HG02973 (cell line): ENCODE data around the gene THBD.

Source experiments
- ATAC-seq: cut with Tn5 transposase; IDR thresholded peaks from one replicate; pipeline ENCODE4 v1.9.1; 2021; ENCODE audit warnings: moderate library complexity; ENCODE audit not compliant: unreplicated experiment

The THBD gene, protein sequence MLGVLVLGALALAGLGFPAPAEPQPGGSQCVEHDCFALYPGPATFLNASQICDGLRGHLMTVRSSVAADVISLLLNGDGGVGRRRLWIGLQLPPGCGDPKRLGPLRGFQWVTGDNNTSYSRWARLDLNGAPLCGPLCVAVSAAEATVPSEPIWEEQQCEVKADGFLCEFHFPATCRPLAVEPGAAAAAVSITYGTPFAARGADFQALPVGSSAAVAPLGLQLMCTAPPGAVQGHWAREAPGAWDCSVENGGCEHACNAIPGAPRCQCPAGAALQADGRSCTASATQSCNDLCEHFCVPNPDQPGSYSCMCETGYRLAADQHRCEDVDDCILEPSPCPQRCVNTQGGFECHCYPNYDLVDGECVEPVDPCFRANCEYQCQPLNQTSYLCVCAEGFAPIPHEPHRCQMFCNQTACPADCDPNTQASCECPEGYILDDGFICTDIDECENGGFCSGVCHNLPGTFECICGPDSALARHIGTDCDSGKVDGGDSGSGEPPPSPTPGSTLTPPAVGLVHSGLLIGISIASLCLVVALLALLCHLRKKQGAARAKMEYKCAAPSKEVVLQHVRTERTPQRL

DNA sequence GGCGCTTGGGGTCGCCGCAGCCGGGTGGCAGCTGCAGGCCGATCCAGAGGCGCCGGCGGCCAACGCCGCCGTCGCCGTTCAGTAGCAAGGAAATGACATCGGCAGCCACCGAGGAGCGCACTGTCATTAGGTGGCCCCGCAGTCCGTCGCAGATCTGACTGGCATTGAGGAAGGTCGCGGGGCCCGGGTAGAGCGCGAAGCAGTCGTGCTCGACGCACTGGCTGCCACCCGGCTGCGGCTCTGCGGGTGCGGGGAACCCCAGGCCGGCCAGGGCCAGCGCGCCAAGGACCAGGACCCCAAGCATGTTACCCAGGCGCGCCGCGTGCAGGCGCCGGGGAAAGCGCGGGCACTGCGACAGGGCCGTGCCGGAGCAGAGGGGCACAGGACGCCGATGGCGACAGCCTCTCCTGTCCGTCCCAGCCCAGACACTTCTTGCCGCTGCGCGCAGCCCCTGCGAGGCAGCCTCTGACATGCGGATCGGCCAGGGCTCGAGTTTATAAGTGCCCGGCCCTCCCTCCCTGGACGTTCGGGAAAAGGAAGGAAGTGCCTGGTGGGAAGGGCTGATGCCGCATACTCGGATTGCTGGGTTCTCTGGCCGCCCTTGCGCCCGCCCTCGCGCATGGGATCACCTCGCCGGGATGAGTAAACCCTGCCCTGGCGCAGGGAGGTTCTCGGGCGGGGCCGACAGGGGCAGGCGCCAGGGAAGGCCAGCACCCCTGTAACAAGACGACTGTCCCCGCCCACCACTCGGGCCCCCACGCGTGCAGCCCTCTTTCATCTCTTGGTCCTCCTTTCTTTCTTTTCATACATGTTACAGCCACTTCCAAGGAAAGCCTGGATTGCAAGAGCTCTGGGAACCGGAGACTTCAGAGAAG lies at the start of gene THBD:
Gene THBD (minus strand): TSS at position 472 of the 875 bp plus-strand sequence. CDS start 168 bp downstream, at position 304.
- no peak for ATAC-seq

DNA sequence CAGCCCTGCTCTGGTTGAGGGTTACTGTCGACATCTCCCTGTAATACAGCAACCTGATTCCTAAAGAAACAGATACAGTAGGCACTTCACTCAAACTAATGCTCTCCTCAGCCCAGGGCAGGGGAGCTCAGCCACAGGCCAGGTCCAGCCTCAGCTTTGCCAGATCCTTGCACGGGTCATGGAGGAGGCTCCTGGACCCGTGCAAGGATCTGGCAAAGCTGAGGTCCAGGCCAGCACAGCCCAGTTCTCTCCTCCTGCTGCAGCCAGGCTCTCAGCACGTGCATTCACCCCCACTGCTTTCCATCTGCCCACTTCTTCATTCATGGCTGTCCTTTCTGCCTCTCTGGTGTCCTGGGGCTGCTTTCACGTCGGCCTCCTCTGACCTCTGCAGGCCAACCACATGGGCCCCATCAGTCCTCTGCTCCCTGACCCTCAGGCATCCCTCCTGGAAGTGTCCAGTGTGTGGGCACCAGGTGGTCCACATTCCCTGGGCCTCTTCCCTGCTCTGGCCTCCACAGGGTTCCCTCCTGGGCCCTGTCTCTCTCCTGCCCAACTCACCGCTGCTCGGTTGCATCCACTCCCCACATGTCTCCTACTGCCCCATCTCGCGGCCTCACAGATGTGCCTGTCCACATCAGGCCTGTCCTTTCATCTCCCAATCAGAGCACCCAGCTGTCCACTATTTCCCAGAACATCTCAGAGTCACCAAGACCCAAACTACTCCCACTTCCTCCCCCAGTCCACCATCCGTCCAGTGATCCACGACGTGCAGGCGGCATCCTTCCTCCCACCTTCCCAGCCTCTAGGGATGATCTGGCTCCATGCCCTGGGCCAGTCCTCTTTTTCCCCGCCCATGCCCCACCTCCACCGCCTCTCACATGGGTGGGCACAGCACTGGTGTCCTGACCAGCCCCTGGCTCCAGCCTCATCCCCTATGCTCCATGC lies 48.4 kb upstream of the THBD start:
- no peak for ATAC-seq

DNA sequence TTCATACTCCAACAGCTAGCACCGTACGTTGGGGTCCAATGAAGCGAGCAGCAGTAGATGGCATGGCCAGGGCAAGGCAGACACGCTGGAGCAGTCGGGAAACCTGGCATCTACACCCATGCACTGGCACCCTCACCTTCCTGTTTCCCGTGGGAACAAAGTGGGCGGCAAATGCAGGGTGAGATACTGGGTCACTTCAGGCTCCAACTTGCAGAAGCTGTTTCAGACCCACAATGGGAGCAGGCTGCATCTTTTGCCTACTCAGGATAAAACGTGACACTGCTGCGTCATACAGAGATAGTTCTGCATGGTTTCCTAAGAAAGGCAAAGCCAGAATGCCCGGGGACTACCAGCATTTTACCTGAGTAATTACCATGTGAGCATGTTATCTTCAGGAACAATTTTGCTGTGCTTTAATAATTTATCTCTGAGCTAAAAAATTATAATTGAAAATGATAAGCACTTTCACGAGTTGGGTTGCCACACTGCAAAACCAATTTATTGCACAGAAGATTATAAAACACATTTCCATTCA lies 47.6 kb upstream of the THBD start:
- ATAC-seq, result no peak

DNA sequence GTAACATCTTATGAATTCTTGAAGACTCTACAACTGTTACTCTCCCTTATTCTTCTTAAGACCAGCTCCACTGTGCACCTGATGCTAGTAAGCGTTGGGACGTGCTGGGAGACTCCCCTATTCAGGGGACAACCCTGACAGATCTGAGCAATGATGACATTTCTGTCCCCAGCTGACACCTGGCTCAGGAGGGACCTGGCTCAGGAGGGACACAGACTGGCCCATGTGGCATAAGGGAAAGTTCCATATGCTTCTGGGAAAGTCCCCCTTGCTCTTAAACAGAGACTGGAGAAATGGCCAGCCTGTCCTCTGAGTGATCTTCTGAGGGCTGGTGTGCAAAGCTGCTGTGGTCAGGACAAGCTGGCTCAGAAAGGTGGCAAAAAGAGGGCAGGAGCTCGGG lies 46.6 kb upstream of the THBD start:
- ATAC-seq, result no peak

DNA sequence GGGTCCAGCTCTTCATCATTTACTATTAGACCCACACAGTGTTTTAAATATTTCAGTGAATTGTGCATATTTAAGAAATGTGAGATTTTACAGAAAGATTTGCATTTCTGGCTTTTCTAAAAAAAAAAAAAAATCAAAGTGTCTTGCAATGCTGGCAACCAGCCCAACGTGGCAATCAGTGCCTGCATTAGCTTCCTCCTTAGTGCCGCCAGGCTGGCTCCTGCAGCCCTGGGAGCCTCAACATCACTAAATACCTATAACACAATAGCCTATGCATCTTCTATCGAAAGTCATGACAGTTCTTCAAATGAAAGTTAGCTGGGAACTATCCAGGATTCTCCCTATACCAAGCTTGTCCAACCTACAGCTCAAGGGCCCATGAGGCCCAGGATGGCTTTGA lies 46.0 kb upstream of the THBD start:
- ATAC-seq, result no peak

DNA sequence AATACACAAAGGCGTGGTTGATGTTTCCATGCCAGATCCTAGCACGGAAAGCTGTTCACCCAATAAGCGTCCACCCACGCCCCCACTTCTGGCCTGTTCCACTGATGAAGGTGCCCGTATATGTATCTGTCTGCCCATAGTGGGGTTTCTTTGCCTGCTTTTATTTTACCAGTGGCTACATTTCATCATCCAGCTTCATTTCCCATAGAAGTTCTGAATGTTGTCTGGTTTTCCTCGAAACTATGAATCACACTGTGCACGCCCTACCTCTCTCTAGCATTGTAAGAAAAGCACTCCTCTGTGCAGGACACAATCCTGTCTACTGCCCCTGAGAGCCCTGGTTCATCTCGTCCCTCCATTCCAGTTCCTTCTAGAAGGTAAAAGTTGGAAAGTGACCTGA lies 45.5 kb upstream of the THBD start:
- ATAC-seq, result no peak

DNA sequence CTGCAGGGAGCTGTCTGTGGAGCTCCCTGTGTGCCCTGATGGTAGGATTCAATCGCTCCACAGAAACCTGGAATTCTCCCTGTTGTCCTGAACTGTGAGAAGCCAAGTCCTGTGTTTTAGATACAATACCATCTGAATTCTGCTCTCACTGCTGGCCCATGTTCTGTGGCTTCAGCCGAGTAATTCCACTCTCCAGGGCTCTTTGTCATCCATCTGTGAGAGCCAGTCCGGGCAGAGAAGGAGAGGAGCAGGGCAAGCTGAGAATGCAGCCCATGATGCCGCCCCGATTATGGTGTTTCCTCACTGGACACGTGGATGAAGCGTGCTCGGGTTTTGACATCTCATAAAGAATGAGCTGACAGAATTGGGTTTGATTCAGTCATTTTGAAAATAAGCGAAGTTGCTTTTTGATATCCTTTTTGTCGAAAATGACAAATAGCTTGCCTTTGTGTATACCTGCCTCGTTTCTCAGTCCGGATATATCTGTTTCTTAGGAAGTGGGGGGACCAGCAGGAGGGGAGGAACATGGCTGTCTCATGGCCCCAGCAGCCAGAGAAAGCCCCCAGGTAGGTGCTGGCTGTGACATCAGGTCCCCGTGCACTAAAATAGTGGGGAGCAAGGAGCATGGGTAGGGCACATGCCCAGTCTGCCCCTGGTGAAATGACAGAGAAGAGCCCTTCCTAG lies 44.9 kb upstream of the THBD start:
- ATAC-seq, result no peak

DNA sequence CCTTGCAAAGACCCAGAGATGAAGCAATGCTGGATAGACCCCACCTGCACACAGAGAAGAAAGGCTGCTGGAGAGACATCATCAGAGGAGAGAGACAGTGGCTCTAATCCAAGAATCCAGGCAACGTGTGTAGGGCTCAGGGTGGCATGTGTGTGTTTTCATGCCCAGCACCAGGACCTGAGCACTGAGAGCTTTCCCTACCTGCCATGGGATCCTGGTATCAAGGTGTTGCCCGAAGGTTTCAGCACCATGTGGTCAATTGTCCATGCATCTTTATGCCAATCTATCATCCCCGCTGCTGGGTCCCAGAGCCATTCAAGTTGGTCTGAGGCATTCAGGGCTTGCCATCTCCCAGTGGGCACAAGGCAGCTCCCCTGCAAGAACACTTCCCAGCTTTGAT lies 44.1 kb upstream of the THBD start:
- no peak for ATAC-seq

DNA sequence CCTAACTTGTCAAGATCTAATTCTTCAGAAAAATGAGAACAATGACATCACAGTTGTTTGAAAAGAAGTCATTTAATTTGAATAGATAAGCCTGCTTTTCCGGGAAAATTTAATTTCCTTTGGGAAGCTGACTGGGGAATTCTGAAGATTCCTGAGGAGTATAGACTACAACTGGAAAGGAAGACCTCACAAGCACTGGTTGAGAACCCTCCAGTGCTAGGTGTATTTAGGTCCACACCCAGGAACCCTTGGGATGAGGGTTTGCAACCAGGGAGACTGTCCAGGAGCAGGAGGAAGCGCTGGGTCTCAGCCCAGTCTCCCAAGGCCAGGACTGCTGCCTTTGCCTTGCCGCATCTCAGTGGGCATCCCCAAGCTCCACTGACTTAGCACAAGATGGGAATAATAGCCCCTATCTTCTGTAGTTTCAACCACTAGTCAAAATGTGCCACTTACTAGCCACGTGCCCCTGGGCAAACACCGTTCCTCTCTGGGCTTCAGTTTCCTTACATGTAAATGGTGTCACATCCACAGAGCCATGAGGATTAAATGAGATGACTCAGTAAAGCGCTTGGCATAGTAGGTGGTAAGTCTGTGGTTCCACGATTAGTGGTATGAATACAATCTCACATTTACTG lies 43.5 kb upstream of the THBD start:
- ATAC-seq, result no peak

DNA sequence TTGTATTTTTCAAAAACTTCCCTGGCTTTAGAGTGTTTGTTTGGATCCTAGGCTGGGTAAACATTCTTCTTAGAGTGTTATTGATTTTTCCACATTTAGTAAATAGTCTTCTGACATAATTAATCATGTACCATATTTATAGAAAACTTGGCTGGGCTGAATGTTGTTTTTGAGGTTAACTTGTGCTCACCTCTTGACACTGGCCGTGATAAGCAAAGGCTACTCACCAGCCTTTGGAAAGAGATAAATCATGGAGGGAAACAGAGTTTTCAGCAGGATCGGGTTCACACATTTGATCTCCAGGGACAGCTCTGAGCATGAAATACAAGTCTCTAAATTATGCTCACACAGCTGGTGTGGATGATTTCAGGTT lies 42.9 kb upstream of the THBD start:
- no peak for ATAC-seq

DNA sequence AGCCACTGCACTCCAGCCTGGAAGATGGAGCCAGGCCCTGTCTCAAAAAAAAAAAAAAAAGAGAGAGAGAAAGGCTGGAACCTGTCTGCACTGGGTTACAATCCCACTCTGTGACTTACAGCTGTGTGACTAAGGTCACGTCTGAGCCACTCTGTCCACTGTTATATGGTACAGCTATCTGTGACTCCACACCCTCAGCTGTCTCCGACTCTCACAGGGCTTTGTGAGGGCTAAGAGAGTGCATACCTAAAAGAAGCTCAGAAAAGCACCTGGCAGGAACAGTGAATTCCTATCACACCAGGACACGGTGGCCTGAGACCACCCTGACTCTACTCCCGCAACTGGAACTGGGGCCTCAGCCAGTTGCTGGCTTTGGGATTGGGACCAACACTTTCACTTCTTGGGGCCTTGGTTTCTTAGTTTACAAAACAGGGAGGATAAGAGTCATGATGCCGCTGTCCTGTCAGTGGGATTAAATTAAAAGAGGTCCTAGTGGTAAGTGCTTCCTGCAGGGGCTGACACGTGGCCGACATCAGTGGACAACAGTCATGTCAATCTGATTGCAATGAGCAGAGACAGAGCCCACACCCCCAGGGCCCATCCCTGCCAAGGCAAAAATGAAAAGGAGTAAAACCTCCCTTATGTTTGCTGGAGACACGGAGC lies 42.4 kb upstream of the THBD start:
- no peak for ATAC-seq

DNA sequence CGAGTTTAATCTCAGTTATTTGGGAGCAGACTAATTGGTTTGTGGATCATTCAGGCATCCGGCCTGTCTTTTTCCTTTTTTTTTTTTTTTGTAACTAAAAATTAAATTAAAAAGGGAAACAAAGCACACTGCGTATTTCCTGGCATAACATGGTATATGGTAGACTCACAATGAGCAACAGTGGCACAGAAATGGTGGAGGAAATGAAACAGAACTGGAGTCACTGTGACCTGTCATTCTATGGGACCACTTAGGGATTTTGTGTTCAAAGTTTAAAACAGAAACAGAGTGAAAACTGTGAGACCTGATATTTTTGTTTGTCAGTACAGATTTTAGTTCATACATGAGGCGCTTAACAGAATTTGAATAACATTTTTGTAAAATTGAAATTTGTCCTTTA lies 41.4 kb upstream of the THBD start:
- no peak for ATAC-seq

DNA sequence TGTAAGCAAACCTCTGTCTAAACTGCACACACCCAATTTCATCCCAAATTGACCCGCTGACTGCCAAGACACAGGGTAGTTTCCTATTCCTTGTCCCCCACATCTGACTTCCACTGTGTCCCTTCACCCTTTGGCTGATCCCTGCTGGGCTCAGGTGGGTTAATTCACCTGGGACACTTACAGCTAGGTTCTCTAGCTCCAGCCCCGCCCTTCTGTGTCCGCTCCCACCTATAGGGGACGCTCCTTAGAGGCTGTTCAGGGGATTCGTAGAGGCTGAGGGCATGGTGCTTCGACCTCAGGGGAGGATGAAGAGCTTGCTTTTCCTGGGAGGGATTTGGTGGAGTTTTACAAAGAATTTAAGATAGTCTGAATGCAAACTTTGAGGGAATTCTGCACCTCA lies 40.7 kb upstream of the THBD start:
- ATAC-seq, result no peak

DNA sequence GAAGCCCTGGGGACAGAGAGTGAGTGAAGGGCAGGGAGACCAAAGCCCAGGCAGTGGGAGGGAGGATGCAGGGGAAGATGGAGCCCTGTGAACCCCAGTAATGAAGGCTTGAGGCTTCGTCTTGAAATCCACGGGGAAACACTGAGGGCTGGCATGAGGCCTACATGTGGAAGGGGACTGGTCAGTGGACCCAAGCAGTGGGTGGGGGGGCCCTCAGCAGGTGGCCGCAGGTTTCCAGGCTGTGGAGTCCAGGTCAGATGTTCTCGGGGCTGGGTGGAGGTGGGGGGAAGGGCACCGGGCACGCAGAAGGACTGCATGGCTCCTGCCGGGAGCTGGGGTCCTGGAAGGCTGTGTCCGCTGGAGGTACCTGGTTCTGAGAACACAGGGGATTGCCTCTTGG lies 39.4 kb upstream of the THBD start:
- ATAC-seq, result no peak

DNA sequence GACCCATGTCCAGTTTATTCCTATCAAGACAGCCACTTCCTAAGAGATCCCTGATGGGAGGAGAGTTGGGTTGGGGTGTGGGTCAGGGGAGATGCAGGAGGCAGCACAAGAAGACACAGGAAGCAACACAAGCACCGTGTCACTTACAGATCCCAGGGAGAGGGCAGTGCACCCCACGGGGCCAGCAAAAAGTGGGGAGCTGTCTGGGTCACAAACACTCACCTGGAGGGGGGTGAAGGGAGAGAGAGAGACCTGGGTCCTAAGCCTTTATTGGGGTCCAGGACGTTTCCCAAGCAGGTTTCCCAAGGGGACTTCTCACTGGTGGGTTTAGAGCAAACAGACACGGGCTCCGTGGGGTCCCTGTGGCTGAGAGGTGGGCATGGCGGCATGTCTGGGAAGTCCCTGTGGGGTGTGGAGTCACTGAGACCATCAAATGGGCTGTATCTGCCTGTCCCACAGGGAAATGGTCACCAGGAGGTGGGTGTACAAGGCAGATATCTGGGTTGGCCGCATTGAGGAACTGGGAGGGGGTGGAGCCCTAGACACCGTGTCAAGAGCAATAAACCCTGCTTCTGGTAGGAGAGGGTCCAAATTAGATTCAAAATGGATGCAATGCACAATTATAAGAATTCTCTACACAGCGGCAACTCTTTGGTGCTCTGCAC lies 38.2 kb upstream of the THBD start:
- ATAC-seq, result no peak

DNA sequence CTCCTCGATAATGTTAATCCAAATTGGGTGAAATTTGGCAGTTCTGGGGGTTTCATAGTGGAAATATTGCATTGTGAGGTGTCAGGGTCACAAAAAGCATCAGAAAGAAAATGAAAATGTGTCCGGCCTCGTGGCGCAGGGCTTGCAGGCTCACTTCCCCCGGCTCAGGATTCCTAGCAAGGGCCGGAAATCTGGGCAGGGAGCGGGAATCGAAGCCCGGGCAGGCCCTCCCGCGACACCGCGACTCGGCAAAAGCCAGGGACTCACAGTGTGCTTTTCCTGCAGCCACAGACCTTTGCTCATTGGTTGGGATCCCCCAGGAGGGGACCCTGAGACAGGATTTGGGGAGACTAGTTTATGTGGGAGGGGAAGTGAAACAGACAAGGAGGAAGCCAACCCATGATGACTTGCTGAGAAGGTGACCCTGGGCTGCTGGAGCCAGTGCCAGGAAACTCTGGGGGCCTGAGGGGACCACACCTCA lies 37.5 kb upstream of the THBD start:
- ATAC-seq, result no peak

DNA sequence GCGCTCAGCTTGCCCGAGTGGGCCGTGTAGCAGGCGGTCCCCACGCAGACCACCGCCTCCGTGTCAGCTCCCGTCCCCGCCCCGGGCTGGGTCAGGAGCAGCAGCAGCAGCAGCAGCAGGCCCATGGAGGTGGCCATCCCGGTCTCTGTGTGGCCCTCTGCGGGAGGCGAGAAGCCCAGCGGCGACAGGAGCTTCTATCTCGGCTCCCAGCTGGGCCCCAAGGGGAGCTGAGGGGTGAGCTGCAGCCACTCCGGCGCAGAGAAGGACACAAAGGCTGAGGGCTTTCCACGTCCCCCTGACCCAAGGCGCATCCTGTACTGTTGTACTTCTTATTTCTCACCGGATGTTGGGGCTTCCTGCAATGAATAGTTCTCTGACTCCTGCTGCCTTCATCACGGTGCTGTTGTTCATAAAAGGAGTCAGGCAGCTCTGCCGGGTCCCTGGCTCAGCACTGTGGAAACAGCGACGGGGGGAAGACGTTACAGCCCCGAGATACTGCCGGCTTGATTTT lies 36.6 kb upstream of the THBD start, which contains the start of gene CD93:
Gene CD93 (minus strand): TSS at position 269 of the 511 bp plus-strand sequence. CDS start 132 bp downstream, at position 137.
- ATAC-seq, result no peak
